ENCODE data around the gene PLXDC2.

Gene PLXDC2

GRCh38 chr10:20276127-20276979, 460.1 kb downstream of the PLXDC2 start:
- DNase-seq (ENCODE audit: low spot score), result no peak

GRCh38 chr10:20277820-20278219, 461.6 kb downstream of the PLXDC2 start:
- no peak for DNase-seq (ENCODE audit: low spot score)

GRCh38 chr10:20281579-20281978, 465.3 kb downstream of the PLXDC2 start:
- no peak for DNase-seq (ENCODE audit: low spot score)

DNA sequence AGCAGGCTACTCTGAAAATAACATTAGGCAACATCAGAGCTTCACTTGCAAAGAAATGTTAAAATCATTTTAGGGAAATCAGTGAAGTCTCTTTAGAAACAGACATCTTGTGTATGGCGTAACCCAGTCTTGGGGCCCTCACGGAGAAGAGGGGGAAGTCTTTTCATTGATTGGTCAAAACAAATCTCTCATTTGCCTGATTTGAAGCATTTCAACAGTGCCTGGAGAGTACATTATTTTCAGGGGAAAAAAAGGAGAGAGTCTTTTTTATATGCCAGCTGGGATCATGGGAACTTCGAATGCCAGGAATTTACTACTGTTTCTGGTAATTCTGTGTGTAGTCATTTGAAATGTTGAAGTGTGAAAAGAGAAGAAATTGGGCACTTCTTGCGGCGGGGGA, 471.4 kb downstream of the PLXDC2 start:
- no peak for DNase-seq (ENCODE audit: low spot score)

- DNase-seq (ENCODE audit: low spot score), result no peak
Observed at GRCh38 chr10:20288060-20288459, 471.8 kb downstream of the PLXDC2 start.

DNA sequence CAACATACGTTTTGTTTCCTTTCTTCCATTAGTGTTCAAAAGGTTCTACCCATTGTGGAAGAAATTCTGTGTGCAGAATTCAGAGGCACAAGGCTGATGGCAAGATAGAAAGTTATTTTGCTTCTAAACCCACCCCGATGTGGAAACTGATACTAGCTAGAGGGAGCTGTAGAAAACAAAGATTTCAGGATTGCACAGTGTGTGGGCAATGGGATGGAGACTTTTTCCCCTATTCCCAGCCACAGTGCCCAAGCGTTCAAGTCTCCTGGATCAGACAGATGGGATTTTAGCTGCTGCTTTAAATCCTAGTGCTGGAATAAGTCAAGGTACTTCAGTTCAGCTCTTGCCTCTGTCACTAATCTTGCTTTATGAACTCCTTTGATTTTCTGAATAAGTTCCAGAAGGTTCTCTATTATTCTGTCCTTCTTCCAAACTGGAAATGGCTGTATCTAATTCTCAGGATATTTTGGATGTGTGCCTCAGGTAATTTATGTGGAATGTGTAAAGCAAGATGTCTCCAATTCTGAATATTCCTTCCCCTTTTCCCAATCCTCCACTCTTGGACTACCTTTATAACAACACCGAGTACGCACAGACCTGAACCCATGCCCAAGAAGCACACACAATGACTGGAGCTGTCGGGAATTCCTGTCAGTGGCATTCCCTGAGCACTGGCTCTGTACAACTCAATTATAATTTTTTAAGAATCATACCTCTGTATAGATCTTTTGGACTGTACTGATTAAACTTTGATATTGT, 473.0 kb downstream of the PLXDC2 start:
- no peak for DNase-seq (ENCODE audit: low spot score)

- no peak for DNase-seq (ENCODE audit: low spot score)
Observed at GRCh38 chr10:20298417-20298816, 482.2 kb downstream of the PLXDC2 start.

GRCh38 chr10:20299034-20299736, 483.0 kb downstream of the PLXDC2 start:
- no peak for DNase-seq (ENCODE audit: low spot score)

- DNase-seq (ENCODE audit: low spot score), result no peak
Observed at GRCh38 chr10:20300735-20301134, 484.5 kb downstream of the PLXDC2 start.

GRCh38 chr10:20302033-20302432, 485.8 kb downstream of the PLXDC2 start:
- DNase-seq (ENCODE audit: low spot score), result no peak

GRCh38 chr10:20303453-20304152, 487.4 kb downstream of the PLXDC2 start:
- no peak for DNase-seq (ENCODE audit: low spot score)

- no peak for DNase-seq (ENCODE audit: low spot score)
Observed at GRCh38 chr10:20313665-20314064, 497.4 kb downstream of the PLXDC2 start.

GRCh38 chr10:20314431-20314830, 498.2 kb downstream of the PLXDC2 start:
- DNase-seq (ENCODE audit: low spot score), result no peak

- DNase-seq (ENCODE audit: low spot score), result no peak
Observed at GRCh38 chr10:20327954-20328353, 511.7 kb downstream of the PLXDC2 start.

- DNase-seq (ENCODE audit: low spot score), result no peak
Observed at GRCh38 chr10:20330246-20330645, 514.0 kb downstream of the PLXDC2 start.

GRCh38 chr10:20334559-20334958, 518.3 kb downstream of the PLXDC2 start:
- no peak for DNase-seq (ENCODE audit: low spot score)
